SK-N-SH (cell line): ENCODE results near the gene P4HA1. TPM values are rescaled to one million over a fixed set of nuclear protein-coding genes. Genes with fewer than 3 reads are reported as not detected.
"Not testable (repeated sequence)": the region's sequence is repeated elsewhere in the genome, so short reads cannot be mapped to it uniquely, and the experiment has no call there.

ENCODE experiments used
- CTCF ChIA-PET: fragments of 300-600, 350-600 bp; formaldehyde crosslinking; extraction: SDS; loops from one replicate; lab custom pipeline; 2021; lab: Yijun Ruan, JAX
- POLR2A ChIA-PET: fragments of 350-600 bp; sonication (Branson Sonifier 250); formaldehyde crosslinking; extraction: SDS; loops from one replicate; lab custom pipeline; 2020; ENCODE audit warnings: antibody characterized with exemption, inconsistent platforms; lab: Yijun Ruan, JAX
- DNase-seq: peaks from one replicate; pipeline ENCODE4 v3.0.0; 2012
- H2AFZ ChIP-seq: fragments of 200-600 bp; sonication (generic); 2 replicates; pipeline ENCODE4 v1.8.1; 2016; ENCODE audit warnings: antibody characterized with exemption, mild to moderate bottlenecking, low read depth
- H3F3A ChIP-seq: fragments of 200-600 bp; sonication (generic); replicated peaks from 2 replicates; pipeline ENCODE3; 2016; ENCODE audit warnings: antibody characterized with exemption, mild to moderate bottlenecking; ENCODE audit not compliant: insufficient read depth
- H3K27ac ChIP-seq, 2 experiments: fragments of 200-500 bp in 1 of 2; fragments of 200-600 bp in 1 of 2; sonication (Bioruptor generic) in 1 of 2; sonication (generic), shearing (Covaris generic) in 1 of 2; 2 replicates each; pipeline versions ENCODE4 v1.5.1 to v1.6.1; 2014 to 2016; ENCODE audit warnings: low read depth in 2 of 2, inconsistent platforms in 1 of 2, low read length in 1 of 2, mild to moderate bottlenecking in 1 of 2, mixed read lengths in 1 of 2
- H3K27me3 ChIP-seq: fragments of 200-600 bp; sonication (generic), shearing (Covaris generic); 2 replicates; pipeline ENCODE4 v1.6.1; 2016; ENCODE audit warnings: mixed run types; ENCODE audit not compliant: insufficient read depth
- H3K36me3 ChIP-seq, 2 experiments: fragments of 200-500 bp in 1 of 2; fragments of 200-600 bp in 1 of 2; sonication (Bioruptor generic) in 1 of 2; sonication (generic) in 1 of 2; replicated peaks in 1 of 2; 2 replicates each; pipeline versions ENCODE3 to v1.5.1; 2014 to 2016; ENCODE audit warnings: low read length in 1 of 2, mild to moderate bottlenecking in 1 of 2; ENCODE audit not compliant: insufficient read depth in 2 of 2, control insufficient read depth in 1 of 2
- H3K4me1 ChIP-seq, 2 experiments: fragments of 200-500 bp in 1 of 2; fragments of 200-600 bp in 1 of 2; sonication (Bioruptor generic) in 1 of 2; sonication (generic), shearing (Covaris generic) in 1 of 2; 2 replicates each; pipeline versions ENCODE4 v1.5.1 to v1.6.1; 2014 to 2016; ENCODE audit warnings: low read depth in 1 of 2, low read length in 1 of 2, mixed run types in 1 of 2; ENCODE audit not compliant: insufficient read depth in 2 of 2, control insufficient read depth in 1 of 2
- H3K4me2 ChIP-seq: fragments of 200-600 bp; sonication (generic), shearing (Covaris generic); 2 replicates; pipeline ENCODE4 v1.6.1; 2017; ENCODE audit warnings: mixed run types
- H3K4me3 ChIP-seq, 2 experiments: fragments of 200-500 bp in 1 of 2; fragments of 200-600 bp in 1 of 2; sonication (Bioruptor generic) in 1 of 2; sonication (generic), shearing (Covaris generic) in 1 of 2; 2 replicates each; pipeline versions ENCODE4 v1.5.1 to v1.8.1; 2014 to 2016; ENCODE audit warnings: low read depth in 2 of 2, inconsistent platforms in 1 of 2, low read length in 1 of 2, mild to moderate bottlenecking in 1 of 2, mixed read lengths in 1 of 2, moderate library complexity in 1 of 2
- H3K79me2 ChIP-seq: fragments of 200-600 bp; sonication (generic); 2 replicates; pipeline ENCODE4 v1.8.1; 2017; ENCODE audit warnings: mild to moderate bottlenecking; ENCODE audit not compliant: insufficient read depth
- H3K9ac ChIP-seq: fragments of 200-600 bp; sonication (generic); 2 replicates; pipeline ENCODE4 v1.6.1; 2017; ENCODE audit warnings: mixed run types
- H3K9me2 ChIP-seq: fragments of 200-600 bp; sonication (generic); 2 replicates; pipeline ENCODE4 v1.6.1; 2017; ENCODE audit warnings: mixed run types
- H3K9me3 ChIP-seq: fragments of 200-600 bp; sonication (generic); 2 replicates; pipeline ENCODE4 v1.6.1; 2017; ENCODE audit warnings: mixed run types, mild to moderate bottlenecking, moderate library complexity
- H4K20me1 ChIP-seq: fragments of 200-600 bp; sonication (generic); 2 replicates; pipeline ENCODE4 v1.6.1; 2017; ENCODE audit warnings: mild to moderate bottlenecking, mixed run types; ENCODE audit not compliant: insufficient read depth
- CHD2 ChIP-seq: fragments of 150-350 bp; IDR thresholded peaks from 2 replicates; pipeline ENCODE4 v1.6.1; 2018; ENCODE audit warnings: low read length; ENCODE audit not compliant: partially characterized antibody
- EP300 ChIP-seq, 2 experiments: IDR thresholded peaks; 2 replicates each; pipeline versions ENCODE4 v1.4.0 to v1.6.1; 2012; ENCODE audit warnings: borderline replicate concordance in 1 of 2, low read depth in 1 of 2, low read length in 1 of 2
- FOSL2 ChIP-seq: IDR thresholded peaks from 2 replicates; pipeline ENCODE4 v1.4.0; 2012; ENCODE audit warnings: low read depth, mild to moderate bottlenecking, moderate library complexity, borderline replicate concordance
- RFX5 ChIP-seq: IDR thresholded peaks from 2 replicates; pipeline ENCODE4 v1.6.1; 2012; ENCODE audit warnings: mild to moderate bottlenecking, improper control_type of control experiment, low read length
- TCF12 ChIP-seq: IDR thresholded peaks from 2 replicates; pipeline ENCODE4 v1.4.0; 2012
- TEAD4 ChIP-seq: IDR thresholded peaks from 2 replicates; pipeline ENCODE4 v1.4.0; 2012; ENCODE audit warnings: mild to moderate bottlenecking, borderline replicate concordance; ENCODE audit not compliant: insufficient read depth
- WGBS: methylation state at CpG from one replicate; pipeline ENCODE4 v1.1.6; 2017; ENCODE audit warnings: low lambda C conversion rate; 5-methylcytosine and 5-hydroxymethylcytosine counted together
- polyA plus RNA-seq, 3 experiments: library from polyadenylated mRNA; depleted of rRNA; stranded (reverse); fragments of >200 nt; gene quantifications; 2 replicates each; pipeline ENCODE4 v1.2.3, GENCODE V29; 2012
- TF ChIP-seq, protein P1 (sequence below): fragments of 200-600 bp; sonication (generic); IDR thresholded peaks from 2 replicates; pipeline ENCODE4 v1.6.1; 2017; ENCODE audit warnings: antibody characterized with exemption, mild to moderate bottlenecking, moderate library complexity

P4HA1 gene
- polyA plus RNA-seq, 1 of the 3 experiments (the other 2 are of a cell fraction) = 34.8 TPM

DNA sequence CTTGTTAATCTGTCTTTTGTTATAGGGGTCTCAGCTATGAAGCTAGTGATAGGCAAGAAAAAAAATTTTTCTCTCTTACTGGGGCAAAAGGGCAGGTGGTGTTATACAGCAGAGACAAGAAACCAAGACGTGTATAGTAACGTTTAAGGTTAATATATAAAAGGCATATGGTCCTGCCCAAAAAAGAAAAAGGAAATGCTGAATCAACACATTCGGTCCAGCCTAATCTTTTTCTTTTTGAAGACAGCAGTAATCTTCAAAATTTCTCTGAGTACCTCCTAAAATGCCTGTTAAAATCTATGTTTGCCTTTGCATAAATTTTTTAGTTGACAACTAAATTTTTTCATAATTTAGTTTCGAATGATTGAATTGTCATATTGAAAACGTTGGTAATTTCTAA is 54.5 kb downstream of the P4HA1 start:
- TF ChIP-seq, protein P1, sequence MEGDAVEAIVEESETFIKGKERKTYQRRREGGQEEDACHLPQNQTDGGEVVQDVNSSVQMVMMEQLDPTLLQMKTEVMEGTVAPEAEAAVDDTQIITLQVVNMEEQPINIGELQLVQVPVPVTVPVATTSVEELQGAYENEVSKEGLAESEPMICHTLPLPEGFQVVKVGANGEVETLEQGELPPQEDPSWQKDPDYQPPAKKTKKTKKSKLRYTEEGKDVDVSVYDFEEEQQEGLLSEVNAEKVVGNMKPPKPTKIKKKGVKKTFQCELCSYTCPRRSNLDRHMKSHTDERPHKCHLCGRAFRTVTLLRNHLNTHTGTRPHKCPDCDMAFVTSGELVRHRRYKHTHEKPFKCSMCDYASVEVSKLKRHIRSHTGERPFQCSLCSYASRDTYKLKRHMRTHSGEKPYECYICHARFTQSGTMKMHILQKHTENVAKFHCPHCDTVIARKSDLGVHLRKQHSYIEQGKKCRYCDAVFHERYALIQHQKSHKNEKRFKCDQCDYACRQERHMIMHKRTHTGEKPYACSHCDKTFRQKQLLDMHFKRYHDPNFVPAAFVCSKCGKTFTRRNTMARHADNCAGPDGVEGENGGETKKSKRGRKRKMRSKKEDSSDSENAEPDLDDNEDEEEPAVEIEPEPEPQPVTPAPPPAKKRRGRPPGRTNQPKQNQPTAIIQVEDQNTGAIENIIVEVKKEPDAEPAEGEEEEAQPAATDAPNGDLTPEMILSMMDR = no peak
- TF ChIP-seq RFX5 = no peak
- no peak for TF ChIP-seq CHD2
- TF ChIP-seq FOSL2 = no peak
- H3K79me2 ChIP-seq = no peaks in the 10 kb centered on the region; the same call in 1 of the 2 replicates
- H3K27me3 ChIP-seq = no peaks in the 10 kb centered on the region
- no peak overlapping the region for H3K9ac ChIP-seq
- ChIA-PET POLR2A (no interaction called here), CTCF (no interaction called here)
- DNase-seq = no peak
- no peak overlapping the region for H3K4me2 ChIP-seq
- H3K36me3 ChIP-seq = peaks cover 30 to 64% of the 10 kb centered on the region in 2 experiments
- no peaks in the 10 kb centered on the region for H4K20me1 ChIP-seq
- no peak overlapping the region for H3K27ac ChIP-seq
- no peaks in the 10 kb centered on the region for H3K9me3 ChIP-seq
- peaks cover 0 to 20% of the 10 kb centered on the region in 2 experiments; a peak in 2 of 4 replicates for H3K4me1 ChIP-seq
- H3K9me2 ChIP-seq = no peaks in the 10 kb centered on the region
- no peak overlapping the region for H2AFZ ChIP-seq
- no peak overlapping the region for H3K4me3 ChIP-seq
- whole genome bisulfite sequencing = 95% methylated on average over 5 of the region's 5 CpGs
- peaks cover 33% of the 10 kb centered on the region for H3F3A ChIP-seq

DNA sequence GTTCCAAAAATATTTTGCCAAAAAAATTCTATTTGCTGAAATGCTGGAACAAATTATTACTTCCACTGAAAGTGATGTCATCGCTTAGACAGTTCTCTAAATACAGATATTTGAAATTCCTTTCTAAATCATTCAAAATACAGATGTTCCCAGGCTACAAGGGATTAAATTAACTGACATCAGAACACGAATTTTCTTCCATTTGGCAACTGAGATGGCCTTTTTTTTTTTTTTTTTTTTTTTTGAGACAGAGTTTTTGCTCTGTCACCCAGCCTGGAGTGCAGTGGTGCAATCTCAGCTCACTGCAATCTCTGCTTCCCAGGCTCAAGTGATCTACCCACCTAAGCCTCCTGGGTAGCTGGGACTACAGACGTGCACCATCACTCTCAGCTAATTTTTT is 57.0 kb downstream of the P4HA1 start:
- peak overlapping the region in 1 of 2 experiments; percentile 53; a peak in 2 of 4 replicates for H3K27ac ChIP-seq
- H3K4me3 ChIP-seq = no peak overlapping the region
- no peaks in the 10 kb centered on the region; the same call in 1 of the 2 replicates for H3K79me2 ChIP-seq
- no peaks in the 10 kb centered on the region for H4K20me1 ChIP-seq
- H3K4me1 ChIP-seq = peaks cover 0 to 10% of the 10 kb centered on the region in 2 experiments; a peak in 2 of 4 replicates
- no peak overlapping the region for H3K9ac ChIP-seq
- no peaks in the 10 kb centered on the region for H3K9me2 ChIP-seq
- no peak overlapping the region for H2AFZ ChIP-seq
- H3F3A ChIP-seq = peaks cover 17% of the 10 kb centered on the region
- peaks cover 10 to 49% of the 10 kb centered on the region in 2 experiments for H3K36me3 ChIP-seq
- WGBS = 69% methylated on average over 3 of the region's 3 CpGs
- ChIA-PET CTCF (interaction anchor here (1.0 kb wide), 1 partner anchor 22 kb away, joined by 7 read pairs; no protein-coding TSS in a partner anchor), POLR2A (no interaction called here)
- no peak overlapping the region for H3K4me2 ChIP-seq
- TF ChIP-seq EP300 (IDR thresholded peaks at IDR 0.05; ENCODE audit: borderline replicate concordance in 1 of 2, low read depth in 1 of 2, low read length in 1 of 2) (no peak), TEAD4 (0 out of 2 replicates have a peak, but pooled peaks have one; percentile 18), FOSL2 (0 out of 2 replicates have a peak, but pooled peaks have one; percentile 4), TCF12 (peak; percentile 30; the same call in 1 of the 2 replicates)
- no peaks in the 10 kb centered on the region for H3K9me3 ChIP-seq
- DNase-seq = no peak
- H3K27me3 ChIP-seq = no peaks in the 10 kb centered on the region

DNA sequence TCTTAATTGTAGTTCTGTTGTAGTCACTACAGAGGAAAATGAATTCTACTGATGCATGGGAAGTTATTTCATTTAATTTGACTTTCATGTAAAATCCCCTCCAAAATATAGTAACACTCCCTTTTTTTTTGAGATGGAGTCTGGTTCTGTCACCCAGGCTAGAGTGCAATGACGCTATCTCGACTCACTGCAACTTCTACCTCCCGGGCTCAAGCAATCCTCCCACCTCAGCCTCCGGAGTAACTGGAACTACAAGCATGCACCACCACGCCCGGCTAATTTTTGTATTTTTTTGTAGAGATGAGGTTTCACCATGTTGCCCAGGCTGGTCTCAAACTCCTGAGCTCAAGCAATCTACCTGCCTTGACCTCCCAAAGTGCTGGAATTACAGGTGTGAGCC is 60.4 kb downstream of the P4HA1 start:
- H3K4me2 ChIP-seq, H3K9me3 ChIP-seq, H3K27me3 ChIP-seq, H3K9ac ChIP-seq, H3K4me1 ChIP-seq, H3K9me2 ChIP-seq, H3F3A ChIP-seq, CTCF ChIA-PET, H3K27ac ChIP-seq, H4K20me1 ChIP-seq, H3K4me3 ChIP-seq, H2AFZ ChIP-seq, DNase-seq, POLR2A ChIA-PET, H3K79me2 ChIP-seq: not testable (repeated sequence)
- 96% methylated on average over 6 of the region's 6 CpGs for WGBS
- peaks cover 3 to 27% of the 10 kb centered on the region in 2 experiments for H3K36me3 ChIP-seq
